ENCODE measurements around the gene IL19.

Gene IL19

DNA sequence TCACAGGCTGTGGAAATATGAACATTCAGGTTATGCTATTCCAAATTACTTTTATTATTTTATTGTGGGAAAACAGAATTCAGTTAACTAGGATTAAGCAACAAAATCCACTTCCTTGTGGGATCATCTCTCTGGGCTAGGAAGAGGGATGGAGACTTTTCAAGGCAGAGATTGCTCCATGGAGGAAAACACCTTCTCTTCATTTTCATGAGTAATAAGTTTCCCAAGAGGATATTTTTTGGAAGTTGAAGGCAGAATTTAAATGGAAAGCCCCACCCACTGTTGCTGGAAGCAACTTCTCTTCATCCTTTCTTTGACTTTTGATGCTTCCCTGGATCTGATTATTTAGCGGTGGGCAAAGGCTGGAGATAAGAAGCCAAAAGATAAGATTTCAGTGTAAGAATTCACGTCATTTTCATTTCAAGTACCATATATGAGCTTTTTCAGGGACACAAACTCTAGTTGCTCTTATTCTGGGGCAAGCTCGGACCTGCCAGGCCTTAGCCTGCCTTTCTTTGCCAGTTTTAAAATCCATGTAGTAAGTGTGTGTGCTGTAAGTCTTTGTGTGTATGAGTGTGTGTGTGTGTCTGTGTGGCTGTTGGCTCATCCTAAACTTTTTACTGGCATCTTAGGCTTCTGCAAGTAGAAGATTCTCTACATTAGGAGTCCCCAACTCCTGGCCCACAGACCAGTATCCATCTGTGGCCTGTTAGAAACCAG lies 114.9 kb downstream of the IL19 start:
- in situ Hi-C loops (cut with HindIII; ENCODE audit: low sequenced_read_pairs): no loop called here

DNA sequence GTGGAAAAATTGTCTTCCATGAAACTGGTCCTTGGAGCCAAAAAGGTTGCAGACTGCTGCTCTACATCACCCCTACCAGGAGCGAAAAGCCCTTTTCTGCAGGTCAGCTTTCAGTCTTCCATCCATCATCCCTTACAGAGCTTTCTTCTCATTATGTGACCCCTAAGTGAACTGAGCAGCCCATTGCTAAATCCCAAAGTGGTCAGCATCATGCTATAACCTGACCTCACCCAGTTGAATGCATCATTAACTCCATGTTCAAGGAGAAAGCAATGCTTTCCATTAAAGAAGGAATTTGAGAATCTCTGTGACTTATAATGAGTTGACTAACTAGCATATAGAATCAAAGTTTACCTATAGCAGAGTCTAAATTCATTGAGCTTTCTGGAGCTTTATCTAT lies 116.3 kb downstream of the IL19 start:
- in situ Hi-C loops (cut with HindIII; ENCODE audit: low sequenced_read_pairs): no loop called here

- in situ Hi-C loops (cut with HindIII; ENCODE audit: low sequenced_read_pairs): no loop called here
Measured at GRCh38 chr1:206887701-206888100, 117.1 kb downstream of the IL19 start.

- in situ Hi-C loops (cut with HindIII; ENCODE audit: low sequenced_read_pairs): no loop called here
Measured at GRCh38 chr1:206890125-206891060, 119.8 kb downstream of the IL19 start.

- in situ Hi-C loops (cut with HindIII; ENCODE audit: low sequenced_read_pairs): no loop called here
Measured at GRCh38 chr1:206891412-206891811, 120.8 kb downstream of the IL19 start.
